ENCODE results near the gene HLA-DMA. TPM values are rescaled to one million over a fixed set of nuclear protein-coding genes. Genes with fewer than 3 reads are reported as not detected.

HLA-DMA gene
- total and polyA plus RNA-seq, 2 of the 13 experiments (the other 11 are each of a cell fraction or from before 2014, with no cell fraction given), result 0.70 to 0.71 TPM

DNA sequence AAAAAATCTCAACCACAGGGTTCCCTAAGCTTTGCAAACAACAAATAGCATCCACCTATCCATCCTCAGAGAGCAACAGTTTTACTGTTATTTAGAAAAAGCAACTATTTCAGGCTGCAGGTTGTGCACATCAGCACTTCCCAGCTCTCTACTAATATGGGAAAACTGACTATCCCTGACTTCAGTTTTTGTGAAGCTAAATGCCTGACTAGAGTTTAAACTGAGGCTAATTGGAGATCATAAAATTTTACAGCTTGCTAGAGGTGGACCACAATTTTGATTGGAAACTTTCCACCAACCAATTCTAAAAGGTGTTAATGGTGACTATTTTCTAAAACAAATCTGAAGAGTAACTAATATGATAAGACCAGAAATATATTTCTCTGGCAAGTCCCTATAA, 48.9 kb downstream of the HLA-DMA start:
- Histone ChIP-seq H3K27me3 (ENCODE audit: control insufficient read depth in 1 of 2, insufficient read depth in 2 of 2, low read length in 2 of 2) (no peaks in the 10 kb centered on the region), H3K9me3 (ENCODE audit: low read length) (no peaks in the 10 kb centered on the region), H3K36me3 (replicated peaks in 1 of 2; ENCODE audit: control insufficient read depth in 1 of 2, insufficient read depth in 2 of 2, low read length in 2 of 2) (no peaks in the 10 kb centered on the region), H4K20me1 (ENCODE audit: insufficient read depth, low read length) (no peaks in the 10 kb centered on the region), H3K4me2 (ENCODE audit: low read depth, low read length) (no peak overlapping the region), H2AFZ (ENCODE audit: low read length) (no peak overlapping the region), H3K79me2 (ENCODE audit: insufficient read depth, low read length) (no peaks in the 10 kb centered on the region), H3K9ac (ENCODE audit: insufficient read depth, low read depth, low read length) (no peak overlapping the region), H3K4me1 (ENCODE audit: insufficient read depth, low read length) (no peaks in the 10 kb centered on the region), H3K27ac (ENCODE audit: extremely low read length, insufficient read depth, low read length) (no peak overlapping the region), H3K4me3 (replicated peaks in 1 of 3; ENCODE audit: insufficient read depth in 1 of 3, low read depth in 2 of 3, low read length in 3 of 3) (no peak overlapping the region)
- in situ Hi-C loops (cut with HindIII; ENCODE audit: extremely low pct_ligation_motif_present, low pct_unique_long_range_greater_than_20kb) (no loop called here), intact Hi-C loops (cut with micrococcal nuclease; ENCODE audit: unreplicated experiment) (no loop called here)
- BruUV-seq (replicated peaks), result no TSS peak
- ChIA-PET POLR2A (interaction anchor here (2.0 to 2.3 kb wide), 2 partner anchors 9 to 68 kb away, joined by 8 to 13 read pairs; no protein-coding TSS in a partner anchor), CTCF (ENCODE audit: low intra/inter-chr PET ratio, low total read pairs) (no interaction called here)
- DNase-seq (ENCODE audit: low spot score) (no peak), ATAC-seq (no peak), FAIRE-seq (no peak)
- TF ChIP-seq ZNF678 (CRISPR knock-in tag; IDR thresholded peaks at IDR 0.05) (no peak), PBX3 (CRISPR knock-in tag; IDR thresholded peaks at IDR 0.05; ENCODE audit: borderline replicate concordance) (no peak), DMTF1 (CRISPR knock-in tag; IDR thresholded peaks at IDR 0.05) (no peak), DNMT1 (CRISPR knock-in tag; IDR thresholded peaks at IDR 0.05) (no peak), CEBPG (CRISPR knock-in tag; IDR thresholded peaks at IDR 0.05) (no peak), MIER3 (CRISPR knock-in tag; IDR thresholded peaks at IDR 0.05; ENCODE audit: borderline replicate concordance) (no peak), NAIF1 (CRISPR knock-in tag; IDR thresholded peaks at IDR 0.05; ENCODE audit: borderline replicate concordance) (no peak), TERF1 (CRISPR knock-in tag; IDR thresholded peaks at IDR 0.05) (no peak), ELF3 (CRISPR knock-in tag; IDR thresholded peaks at IDR 0.05) (no peak), FOXP1 (IDR thresholded peaks at IDR 0.05) (no peak), FOXP1 (CRISPR knock-in tag; IDR thresholded peaks at IDR 0.05) (no peak), DNMT3B (CRISPR knock-in tag; conservative IDR thresholded peaks at IDR 0.05) (no peak), ZUFSP (CRISPR knock-in tag; IDR thresholded peaks at IDR 0.05; ENCODE audit: borderline replicate concordance) (no peak), ZNF160 (CRISPR knock-in tag; IDR thresholded peaks at IDR 0.05) (no peak), TOPORS (CRISPR knock-in tag; IDR thresholded peaks at IDR 0.05) (no peak), ZNF44 (CRISPR knock-in tag; IDR thresholded peaks at IDR 0.05) (no peak)
- TF ChIP-seq, protein P1, sequence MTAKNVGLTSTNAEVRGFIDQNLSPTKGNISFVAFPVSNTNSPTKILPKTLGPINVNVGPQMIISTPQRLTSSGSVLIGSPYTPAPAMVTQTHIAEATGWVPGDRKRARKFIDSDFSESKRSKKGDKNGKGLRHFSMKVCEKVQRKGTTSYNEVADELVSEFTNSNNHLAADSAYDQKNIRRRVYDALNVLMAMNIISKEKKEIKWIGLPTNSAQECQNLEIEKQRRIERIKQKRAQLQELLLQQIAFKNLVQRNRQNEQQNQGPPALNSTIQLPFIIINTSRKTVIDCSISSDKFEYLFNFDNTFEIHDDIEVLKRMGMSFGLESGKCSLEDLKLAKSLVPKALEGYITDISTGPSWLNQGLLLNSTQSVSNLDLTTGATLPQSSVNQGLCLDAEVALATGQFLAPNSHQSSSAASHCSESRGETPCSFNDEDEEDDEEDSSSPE (CRISPR knock-in tag; IDR thresholded peaks at IDR 0.05), result no peak
- TF ChIP-seq, protein P2, sequence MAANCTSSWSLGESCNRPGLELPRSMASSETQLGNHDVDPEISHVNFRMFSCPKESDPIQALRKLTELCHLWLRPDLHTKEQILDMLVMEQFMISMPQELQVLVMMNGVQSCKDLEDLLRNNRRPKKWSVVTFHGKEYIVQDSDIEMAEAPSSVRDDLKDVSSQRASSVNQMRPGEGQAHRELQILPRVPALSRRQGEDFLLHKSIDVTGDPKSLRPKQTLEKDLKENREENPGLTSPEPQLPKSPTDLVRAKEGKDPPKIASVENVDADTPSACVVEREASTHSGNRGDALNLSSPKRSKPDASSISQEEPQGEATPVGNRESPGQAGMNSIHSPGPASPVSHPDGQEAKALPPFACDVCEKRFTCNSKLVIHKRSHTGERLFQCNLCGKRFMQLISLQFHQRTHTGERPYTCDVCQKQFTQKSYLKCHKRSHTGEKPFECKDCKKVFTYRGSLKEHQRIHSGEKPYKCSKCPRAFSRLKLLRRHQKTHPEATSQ (CRISPR knock-in tag; IDR thresholded peaks at IDR 0.05; ENCODE audit: borderline replicate concordance), result no peak
